NCI-H1417 (cell line): Measurements from ENCODE around the gene L1CAM.

Experiments used
- DNase-seq, 3 experiments: peaks; one replicate each; lab custom pipeline; 2025; lab: John Stamatoyannopoulos, UW

L1CAM gene

GRCh38 chrX:153922932-153923857 is 37.2 kb upstream of the L1CAM start:
- DNase-seq, result peak in 1 of 3 experiments; percentile 33

GRCh38 chrX:153921511-153922446 is 35.8 kb upstream of the L1CAM start:
- DNase-seq, result peak in 2 of 3 experiments; percentile 56 to 67

GRCh38 chrX:153921070-153921469 is 35.1 kb upstream of the L1CAM start:
- no peak for DNase-seq

GRCh38 chrX:153920546-153920945 is 34.6 kb upstream of the L1CAM start:
- DNase-seq, result no peak

- DNase-seq, result no peak
Observed at GRCh38 chrX:153919281-153919680, 33.3 kb upstream of the L1CAM start.

GRCh38 chrX:153917869-153918268 is 31.9 kb upstream of the L1CAM start:
- DNase-seq, result no peak

GRCh38 chrX:153913701-153914100 is 27.7 kb upstream of the L1CAM start:
- no peak for DNase-seq

- DNase-seq, result no peak
Observed at GRCh38 chrX:153913211-153913610, 27.2 kb upstream of the L1CAM start.

GRCh38 chrX:153911798-153912197 is 25.8 kb upstream of the L1CAM start:
- no peak for DNase-seq

GRCh38 chrX:153910446-153910845 is 24.5 kb upstream of the L1CAM start:
- DNase-seq, result no peak

GRCh38 chrX:153909980-153910360 is 24.0 kb upstream of the L1CAM start:
- DNase-seq, result no peak

GRCh38 chrX:153909024-153909979 is 23.3 kb upstream of the L1CAM start:
- DNase-seq, result peak in 1 of 3 experiments; percentile 34

- no peak for DNase-seq
Observed at GRCh38 chrX:153908219-153908860, 22.4 kb upstream of the L1CAM start.

GRCh38 chrX:153907456-153907855 is 21.5 kb upstream of the L1CAM start:
- no peak for DNase-seq

GRCh38 chrX:153906126-153906917 is 20.3 kb upstream of the L1CAM start:
- no peak for DNase-seq

GRCh38 chrX:153905481-153906095 is 19.6 kb upstream of the L1CAM start:
- no peak for DNase-seq

GRCh38 chrX:153903991-153904957 is 18.3 kb upstream of the L1CAM start, which contains the start of gene AVPR2:
Gene AVPR2, plus strand, starts transcription at chrX:153904673. Its CDS starts 473 bp downstream, at chrX:153905146.
- DNase-seq, result no peak

- DNase-seq, result no peak
Observed at GRCh38 chrX:153903238-153903980, 17.4 kb upstream of the L1CAM start.
